GM18868 (cell line): Measurements from ENCODE around the gene NDUFS7.

ENCODE experiments used
- ATAC-seq: cut with Tn5 transposase; IDR thresholded peaks from one replicate; pipeline ENCODE4 v1.9.1; 2021; ENCODE audit warnings: mild to moderate bottlenecking, moderate library complexity; ENCODE audit not compliant: unreplicated experiment

The NDUFS7 gene

GRCh38 chr19:1399745-1400144 is 16.0 kb downstream of the NDUFS7 start:
- ATAC-seq: no peak

- no peak for ATAC-seq
Measured at GRCh38 chr19:1400281-1401137, 16.8 kb downstream of the NDUFS7 start.

GRCh38 chr19:1401138-1401888 is 17.6 kb downstream of the NDUFS7 start, which contains the start of gene GAMT:
GAMT (minus strand) TSS chr19:1401542; CDS start chr19:1401476, 66 bp downstream.
- ATAC-seq: peak; percentile 54

- no peak for ATAC-seq
Measured at GRCh38 chr19:1401889-1402217, 18.1 kb downstream of the NDUFS7 start.

- ATAC-seq: no peak
Measured at GRCh38 chr19:1402411-1403070, 18.8 kb downstream of the NDUFS7 start.

- ATAC-seq: peak; percentile 72
Measured at GRCh38 chr19:1406774-1407527, 23.2 kb downstream of the NDUFS7 start.

GRCh38 chr19:1407528-1408299 is 24.0 kb downstream of the NDUFS7 start, which contains the start of gene DAZAP1:
DAZAP1 (plus strand) TSS chr19:1407586; CDS start chr19:1407774, 188 bp downstream.
- peak; percentile 33 for ATAC-seq

GRCh38 chr19:1408300-1409203 is 24.8 kb downstream of the NDUFS7 start:
- ATAC-seq: no peak

GRCh38 chr19:1409204-1410005 is 25.7 kb downstream of the NDUFS7 start:
- no peak for ATAC-seq

- no peak for ATAC-seq
Measured at GRCh38 chr19:1410136-1410786, 26.6 kb downstream of the NDUFS7 start.

GRCh38 chr19:1410789-1411188 is 27.1 kb downstream of the NDUFS7 start:
- ATAC-seq: no peak

GRCh38 chr19:1411255-1412191 is 27.8 kb downstream of the NDUFS7 start:
- no peak for ATAC-seq

- no peak for ATAC-seq
Measured at GRCh38 chr19:1412323-1412923, 28.7 kb downstream of the NDUFS7 start.

GRCh38 chr19:1412995-1413800 is 29.5 kb downstream of the NDUFS7 start:
- no peak for ATAC-seq
